IPS-15b (cell line): ENCODE measurements around the gene THAP4.

ENCODE experiments used
- H3K27me3 ChIP-seq: one replicate; pipeline ENCODE4 v1.6.1; 2013; ENCODE audit warnings: low read length; ENCODE audit not compliant: control insufficient read depth, insufficient read depth
- H3K36me3 ChIP-seq: one replicate; pipeline ENCODE4 v1.6.1; 2013; ENCODE audit warnings: low read length; ENCODE audit not compliant: control insufficient read depth, insufficient read depth
- H3K4me1 ChIP-seq: one replicate; pipeline ENCODE4 v1.6.1; 2013; ENCODE audit warnings: mild to moderate bottlenecking, low read length; ENCODE audit not compliant: control insufficient read depth, insufficient read depth
- H3K4me3 ChIP-seq: one replicate; pipeline ENCODE4 v1.5.1; 2013; ENCODE audit warnings: low read depth, low read length
- H3K9ac ChIP-seq: one replicate; pipeline ENCODE4 v1.6.1; 2013; ENCODE audit warnings: low read depth, mild to moderate bottlenecking, low read length
- H3K9me3 ChIP-seq: one replicate; pipeline ENCODE4 v1.6.1; 2013; ENCODE audit warnings: mild to moderate bottlenecking, low read length; ENCODE audit not compliant: control insufficient read depth, insufficient read depth

The THAP4 gene

DNA sequence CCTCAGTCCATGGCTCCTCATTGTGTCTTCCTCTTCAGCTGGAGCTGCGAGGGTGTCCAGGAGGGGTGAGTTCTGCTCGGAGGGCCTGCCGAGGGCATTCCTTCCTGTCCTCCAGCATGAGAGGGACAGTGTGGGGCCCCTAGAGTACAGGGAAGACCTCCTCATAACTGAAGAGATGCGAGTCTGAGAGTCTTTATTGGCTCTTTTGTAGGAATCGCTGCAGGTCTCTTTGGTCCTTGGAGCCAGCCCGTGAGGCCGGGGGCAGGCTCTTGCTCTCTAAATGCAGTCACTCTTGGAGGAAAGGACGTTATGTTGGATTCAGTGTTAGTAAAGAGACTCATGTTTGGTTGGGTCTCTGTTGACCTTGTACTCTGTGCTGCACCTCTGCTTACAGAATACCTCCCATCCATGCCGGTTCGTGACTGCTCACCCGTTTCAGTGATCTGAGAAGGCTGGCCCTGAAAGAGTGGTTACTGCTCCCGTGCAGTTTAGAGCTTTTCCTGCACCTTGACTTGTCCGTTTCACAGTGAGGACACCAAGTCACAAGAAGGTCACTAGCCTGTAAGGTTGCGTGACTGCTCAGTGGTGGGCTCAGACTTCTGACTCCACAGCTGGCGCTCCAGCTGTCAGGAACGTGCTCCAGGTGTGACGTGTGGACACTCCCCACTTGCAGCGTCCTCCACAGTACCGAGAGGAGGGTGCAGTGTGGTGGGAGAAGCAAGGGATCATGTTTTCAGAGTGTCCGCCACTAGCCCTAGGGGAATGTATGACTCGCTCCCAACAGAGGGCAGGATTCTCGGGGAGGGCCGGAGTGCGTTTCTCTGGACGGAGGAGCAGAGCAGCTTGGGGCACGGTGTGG lies 8.3 kb upstream of the THAP4 start:
- no peaks in the 10 kb centered on the region for H3K27me3 ChIP-seq
- no peaks in the 10 kb centered on the region for H3K9me3 ChIP-seq
- H3K9ac ChIP-seq: no peak overlapping the region
- no peaks in the 10 kb centered on the region for H3K36me3 ChIP-seq
- no peak overlapping the region for H3K4me3 ChIP-seq
- peaks cover 6% of the 10 kb centered on the region for H3K4me1 ChIP-seq

- Histone ChIP-seq H3K4me3 (no peak overlapping the region), H3K4me1 (peaks cover 4% of the 10 kb centered on the region), H3K27me3 (no peaks in the 10 kb centered on the region), H3K9me3 (no peaks in the 10 kb centered on the region), H3K9ac (no peak overlapping the region), H3K36me3 (peaks cover 6% of the 10 kb centered on the region)
These were observed 4.7 kb upstream of the THAP4 start for GRCh38 chr2:241641631-241642030.

DNA sequence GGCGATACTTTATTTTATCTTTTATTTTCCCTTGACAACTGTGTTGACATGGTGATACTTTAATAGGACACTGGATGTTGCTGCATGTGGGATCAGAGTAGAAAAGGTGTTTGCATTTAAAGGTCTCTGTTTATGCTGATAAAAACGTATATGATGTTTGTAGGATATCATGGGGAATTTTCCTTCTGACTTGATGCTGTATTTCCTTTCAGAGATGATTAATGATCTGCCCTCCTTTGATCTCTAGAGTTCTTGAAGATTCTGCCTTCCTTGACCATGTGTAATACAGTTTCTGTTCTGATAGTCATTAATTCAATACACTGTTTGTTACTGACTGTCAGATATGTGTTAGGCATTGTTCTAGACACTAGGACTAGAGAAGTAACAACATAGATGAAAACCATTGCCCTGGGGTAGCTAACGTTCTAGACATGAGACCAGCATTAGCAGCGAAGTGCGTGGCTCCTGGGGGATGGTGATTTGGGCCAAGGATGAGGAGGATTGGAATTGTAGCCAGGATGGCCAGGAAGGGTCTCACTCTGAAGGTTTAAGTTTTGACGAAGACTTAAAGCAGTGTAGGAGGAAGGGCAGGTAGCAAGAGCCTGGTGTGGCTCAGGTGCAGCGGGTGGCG lies 3.3 kb upstream of the THAP4 start:
- no peak overlapping the region for H3K9ac ChIP-seq
- H3K4me3 ChIP-seq: no peak overlapping the region
- no peaks in the 10 kb centered on the region for H3K9me3 ChIP-seq
- H3K4me1 ChIP-seq: peaks cover 4% of the 10 kb centered on the region
- H3K27me3 ChIP-seq: no peaks in the 10 kb centered on the region
- peaks cover 6% of the 10 kb centered on the region for H3K36me3 ChIP-seq

DNA sequence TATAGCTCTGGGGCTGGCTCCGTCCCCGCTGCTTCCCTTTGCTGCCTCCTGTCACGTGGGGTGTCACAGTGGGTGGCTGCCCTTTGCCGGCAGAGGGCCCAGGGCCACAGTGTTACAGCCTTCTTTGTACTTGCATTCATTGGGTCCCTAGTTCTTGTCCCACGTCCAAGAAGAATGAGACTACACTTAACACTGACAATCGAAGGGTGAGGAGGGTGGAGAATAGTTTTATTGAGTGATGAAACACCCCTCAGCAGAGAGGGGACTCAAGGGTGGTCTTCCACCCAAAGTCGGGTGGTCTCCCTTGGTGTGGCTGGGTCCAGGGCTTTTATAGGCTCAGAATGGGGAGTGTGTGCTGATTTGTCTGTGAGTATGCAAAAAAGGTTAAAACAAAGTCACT lies 2.4 kb upstream of the THAP4 start:
- Histone ChIP-seq H3K9ac (no peak overlapping the region), H3K36me3 (peaks cover 6% of the 10 kb centered on the region), H3K4me1 (peaks cover 4% of the 10 kb centered on the region), H3K4me3 (no peak overlapping the region), H3K9me3 (no peaks in the 10 kb centered on the region), H3K27me3 (no peaks in the 10 kb centered on the region)

DNA sequence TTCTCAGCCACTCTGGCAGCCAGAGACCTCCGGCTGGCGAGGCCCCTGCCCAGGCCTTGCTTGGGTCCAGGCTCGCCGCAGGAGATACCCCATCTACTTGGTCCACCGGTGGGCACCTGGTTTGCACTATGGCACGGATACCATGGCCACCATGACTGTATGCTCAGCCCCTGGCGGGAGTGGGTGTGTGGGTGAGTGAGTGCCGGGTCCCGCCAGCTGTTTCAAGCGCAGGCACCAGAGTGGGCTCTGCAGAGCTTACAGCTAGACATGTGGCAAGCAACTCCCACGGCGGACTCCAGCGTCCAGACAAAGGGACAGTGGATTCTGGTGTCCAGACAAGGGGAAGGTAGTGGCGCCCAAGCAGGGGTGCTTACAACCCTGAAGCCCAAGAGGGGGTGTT lies 2.0 kb upstream of the THAP4 start:
- Histone ChIP-seq H3K36me3 (peaks cover 6% of the 10 kb centered on the region), H3K27me3 (no peaks in the 10 kb centered on the region), H3K9ac (no peak overlapping the region), H3K4me3 (peak overlapping the region; percentile 96), H3K9me3 (no peaks in the 10 kb centered on the region), H3K4me1 (peaks cover 4% of the 10 kb centered on the region)

GRCh38 chr2:241637795-241638660 lies 1.1 kb upstream of the THAP4 start:
- H3K9ac ChIP-seq: peak overlapping the region; percentile 98
- peak overlapping the region; percentile 96 for H3K4me3 ChIP-seq
- H3K36me3 ChIP-seq: peaks cover 14% of the 10 kb centered on the region
- peaks cover 4% of the 10 kb centered on the region for H3K4me1 ChIP-seq
- H3K9me3 ChIP-seq: no peaks in the 10 kb centered on the region
- no peaks in the 10 kb centered on the region for H3K27me3 ChIP-seq

DNA sequence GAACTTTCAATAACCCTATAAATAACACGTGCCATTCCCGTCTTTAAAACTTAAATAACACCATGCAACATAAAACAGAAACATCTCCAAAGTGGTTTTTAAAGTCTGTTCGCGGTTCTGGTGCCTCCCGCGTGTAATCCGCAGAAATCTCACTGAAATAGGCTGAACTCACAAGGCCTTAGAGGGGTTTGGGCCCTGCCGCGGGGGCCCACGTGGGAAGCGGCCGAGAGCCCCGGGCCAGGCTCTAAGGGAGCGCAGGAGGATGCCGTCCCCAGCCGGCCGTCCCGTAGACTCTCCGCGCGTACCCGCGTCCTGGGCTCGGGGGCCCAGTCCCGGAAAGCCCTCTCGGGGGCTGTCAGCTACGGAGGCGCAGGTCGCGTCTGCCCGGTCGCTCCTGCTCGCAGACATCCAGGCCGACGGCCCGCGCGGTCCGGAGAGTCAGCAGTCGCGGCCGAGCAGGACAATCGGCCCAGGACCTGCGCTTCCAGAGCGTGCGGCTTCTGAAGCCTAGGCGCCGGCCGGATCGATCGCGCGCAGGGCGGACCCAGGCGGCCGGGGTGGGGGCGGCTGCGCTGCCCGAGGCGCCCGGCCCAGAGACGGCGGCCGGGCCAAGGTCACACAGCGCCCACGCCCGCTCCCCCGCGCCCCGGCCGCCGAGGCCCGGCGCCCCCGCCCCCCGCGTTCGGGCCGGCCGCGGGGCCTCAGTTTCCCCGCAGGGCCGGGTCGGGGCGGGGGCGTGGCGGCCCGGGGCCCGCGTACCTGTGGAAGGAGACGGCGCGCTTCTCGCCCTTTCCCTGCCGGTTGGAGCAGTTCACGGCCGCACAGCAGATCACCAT lies 558 bp downstream of the THAP4 start:
- peaks cover 26% of the 10 kb centered on the region for H3K36me3 ChIP-seq
- H3K9me3 ChIP-seq: no peaks in the 10 kb centered on the region
- peak overlapping the region; percentile 29 for H3K9ac ChIP-seq
- no peaks in the 10 kb centered on the region for H3K27me3 ChIP-seq
- H3K4me1 ChIP-seq: no peaks in the 10 kb centered on the region
- peak overlapping the region; percentile 77 for H3K4me3 ChIP-seq

DNA sequence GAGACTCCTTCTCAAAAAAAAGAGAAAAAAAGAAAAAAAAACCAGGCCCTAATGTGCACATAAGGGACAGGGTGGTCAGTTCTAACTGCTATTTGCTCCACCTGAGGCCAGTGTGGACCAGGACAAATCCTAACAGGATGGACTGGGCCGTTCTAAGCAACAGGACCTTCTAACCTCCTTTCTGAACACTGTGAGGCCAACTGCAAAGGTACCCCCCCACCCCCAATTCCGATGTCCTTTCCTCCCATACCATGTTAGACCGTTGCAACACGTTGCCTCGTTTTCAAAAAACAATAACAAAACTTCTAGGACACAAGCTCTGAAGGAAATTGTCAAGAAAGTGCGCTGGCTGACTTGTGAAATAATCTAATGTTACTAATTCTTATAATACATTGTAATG lies 1.2 kb downstream of the THAP4 start:
- H3K36me3 ChIP-seq: peaks cover 26% of the 10 kb centered on the region

GRCh38 chr2:241633561-241633960 lies 3.4 kb downstream of the THAP4 start:
- H3K36me3 ChIP-seq: peaks cover 25% of the 10 kb centered on the region
- no peaks in the 10 kb centered on the region for H3K9me3 ChIP-seq
- H3K27me3 ChIP-seq: no peaks in the 10 kb centered on the region
- no peaks in the 10 kb centered on the region for H3K4me1 ChIP-seq
- no peak overlapping the region for H3K4me3 ChIP-seq
- no peak overlapping the region for H3K9ac ChIP-seq

More for the DNA sequence above, 1.2 kb downstream of the THAP4 start:
- peak overlapping the region; percentile 28 for H3K9ac ChIP-seq
- H3K4me1 ChIP-seq: no peaks in the 10 kb centered on the region
- H3K4me3 ChIP-seq: peak overlapping the region; percentile 77
- no peaks in the 10 kb centered on the region for H3K27me3 ChIP-seq
- H3K9me3 ChIP-seq: no peaks in the 10 kb centered on the region

- Histone ChIP-seq H3K27me3 (no peaks in the 10 kb centered on the region), H3K4me1 (no peaks in the 10 kb centered on the region), H3K9ac (no peak overlapping the region), H3K9me3 (no peaks in the 10 kb centered on the region), H3K4me3 (no peak overlapping the region), H3K36me3 (peaks cover 25% of the 10 kb centered on the region)
These were observed 4.3 kb downstream of the THAP4 start for GRCh38 chr2:241632478-241633325.
